GM23248 (cell line): ENCODE measurements around the gene RHOT2. TPM values are rescaled to one million over a fixed set of nuclear protein-coding genes. Genes with fewer than 3 reads are reported as not detected.

Source experiments
- DNase-seq: peaks from one replicate; pipeline ENCODE4 v3.0.0-alpha.2; 2015
- H2AFZ ChIP-seq: fragments of 200-600 bp; sonication (generic); 2 replicates; pipeline ENCODE4 v1.6.1; 2016; ENCODE audit warnings: antibody characterized with exemption
- H3F3A ChIP-seq: fragments of 200-600 bp; sonication (generic); 2 replicates; pipeline ENCODE4 v1.6.1; 2016; ENCODE audit warnings: mild to moderate bottlenecking, antibody characterized with exemption, mixed run types; ENCODE audit not compliant: insufficient read depth
- H3K27ac ChIP-seq: fragments of 200-600 bp; sonication (generic); 2 replicates; pipeline ENCODE4 v1.5.1; 2016; ENCODE audit warnings: mild to moderate bottlenecking
- H3K27me3 ChIP-seq: fragments of 200-600 bp; sonication (generic); replicated peaks from 2 replicates; pipeline ENCODE4 v1.6.1; 2016; ENCODE audit warnings: mild to moderate bottlenecking; ENCODE audit not compliant: insufficient read depth
- H3K36me3 ChIP-seq: fragments of 200-600 bp; sonication (generic); 2 replicates; pipeline ENCODE4 v1.6.1; 2016; ENCODE audit warnings: low read depth, mild to moderate bottlenecking
- H3K4me1 ChIP-seq: fragments of 200-600 bp; sonication (generic); 2 replicates; pipeline ENCODE4 v1.6.1; 2016; ENCODE audit warnings: mild to moderate bottlenecking; ENCODE audit not compliant: insufficient read depth
- H3K4me2 ChIP-seq: fragments of 200-600 bp; sonication (generic); one replicate; pipeline ENCODE4 v1.6.1; 2016; ENCODE audit warnings: mild to moderate bottlenecking; ENCODE audit not compliant: unreplicated experiment
- H3K4me3 ChIP-seq: fragments of 200-600 bp; sonication (generic); 2 replicates; pipeline ENCODE4 v1.5.1; 2016; ENCODE audit warnings: mild to moderate bottlenecking
- H3K79me2 ChIP-seq: fragments of 200-600 bp; sonication (generic); 2 replicates; pipeline ENCODE4 v1.6.1; 2016; ENCODE audit warnings: mild to moderate bottlenecking; ENCODE audit not compliant: insufficient read depth
- H3K9ac ChIP-seq: fragments of 200-600 bp; sonication (generic); 2 replicates; pipeline ENCODE4 v1.6.1; 2016; ENCODE audit warnings: mild to moderate bottlenecking
- H3K9me2 ChIP-seq: fragments of 200-600 bp; sonication (generic); 2 replicates; pipeline ENCODE4 v1.6.1; 2016; ENCODE audit warnings: mixed run types, mild to moderate bottlenecking, moderate library complexity; ENCODE audit not compliant: insufficient read depth
- H3K9me3 ChIP-seq: fragments of 200-600 bp; sonication (generic); one replicate; pipeline ENCODE4 v1.6.1; 2017; ENCODE audit warnings: low read depth
- H4K20me1 ChIP-seq: fragments of 200-600 bp; sonication (generic); 2 replicates; pipeline ENCODE4 v1.6.0; 2016; ENCODE audit not compliant: insufficient read depth
- EZH2 ChIP-seq: fragments of 200-600 bp; sonication (generic); IDR thresholded peaks from 2 replicates; pipeline ENCODE4 v1.6.1; 2018; ENCODE audit warnings: antibody characterized with exemption, mild to moderate bottlenecking; ENCODE audit not compliant: insufficient read depth, poor library complexity, severe bottlenecking
- EZH2phosphoT487 ChIP-seq: fragments of 200-600 bp; sonication (generic); IDR thresholded peaks from 2 replicates; pipeline ENCODE4 v1.6.1; 2018; ENCODE audit warnings: antibody characterized with exemption, moderate library complexity, mild to moderate bottlenecking, low read depth; ENCODE audit not compliant: insufficient read depth
- WGBS, 2 experiments: methylation state at CpG; one replicate each; pipeline ENCODE4 v1.1.6; 2015 to 2017; ENCODE audit warnings: low lambda C conversion rate in 2 of 2, low coverage in 1 of 2; ENCODE audit errors: missing lambda C conversion rate in 2 of 2; 5-methylcytosine and 5-hydroxymethylcytosine counted together
- in situ Hi-C: fragments of 300-500 bp; cut with MboI; formaldehyde crosslinking; loops from 2 replicates; pipeline ENCODE4 v1.15.0; 2020
- polyA plus RNA-seq: library from polyadenylated mRNA; unstranded; fragments of >200 nt; fragmentation: Nextera tagmentation; extraction: Ambion mirVana; gene quantifications from 2 replicates; pipeline ENCODE4 v1.2.1, GENCODE V29; 2016
- total RNA-seq: library from RNA; depleted of rRNA; stranded (reverse); fragments of >200 nt; shearing (Covaris generic); gene quantifications from 2 replicates; pipeline ENCODE4 v1.2.3, GENCODE V29; 2014; rRNA removed

RHOT2 gene
- total and polyA plus RNA-seq, 2 experiments from 2014 or later, result 65.9 to 70.0 TPM

DNA sequence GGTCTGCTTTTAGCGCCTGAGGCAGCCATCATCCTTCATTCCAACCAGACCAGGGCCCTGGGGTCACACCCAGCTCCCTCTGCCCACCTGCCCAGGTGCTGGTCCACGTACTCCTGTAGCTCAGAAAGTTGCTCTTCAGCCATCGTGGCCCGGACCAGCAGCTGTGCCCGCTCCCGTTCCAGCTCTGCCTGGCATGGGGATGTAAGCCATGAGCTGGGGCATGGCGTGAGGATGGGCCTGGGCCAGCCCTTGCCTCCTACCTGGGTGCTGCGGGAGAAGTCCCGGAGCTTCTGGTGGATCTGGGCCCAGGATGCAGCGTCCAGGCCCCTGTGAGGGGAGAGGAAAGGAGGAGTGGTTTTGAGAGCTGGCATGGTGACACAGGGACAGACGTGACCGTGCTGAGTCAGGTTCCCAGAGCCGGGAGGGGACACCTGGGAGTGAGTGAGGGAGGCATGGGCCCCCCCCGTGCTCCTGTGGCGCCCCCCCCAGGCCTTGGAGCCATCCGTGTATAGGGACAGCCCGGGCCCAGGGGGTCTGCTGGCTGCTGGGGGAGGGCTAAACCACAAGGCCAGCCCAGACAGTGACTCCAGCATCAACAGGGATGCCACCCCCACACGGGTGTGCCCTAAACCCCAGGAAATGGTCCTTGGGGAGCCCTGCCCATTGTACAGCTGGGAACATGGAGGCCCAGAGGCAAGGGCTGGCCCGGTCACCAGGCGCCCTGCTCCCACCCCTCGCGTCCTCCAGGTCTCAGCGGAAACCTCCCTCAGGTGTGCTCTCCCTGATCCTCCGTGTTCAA lies 55.1 kb downstream of the RHOT2 start:
- Histone ChIP-seq H3K79me2 (no peaks in the 10 kb centered on the region; the same call in 1 of the 2 replicates), H2AFZ (no peak overlapping the region), H4K20me1 (no peaks in the 10 kb centered on the region), H3K4me1 (peaks cover 4% of the 10 kb centered on the region; the same call in 1 of the 2 replicates), H3K36me3 (no peaks in the 10 kb centered on the region), H3K4me3 (no peak overlapping the region), H3K9me3 (no peaks in the 10 kb centered on the region), H3K27me3 (no peaks in the 10 kb centered on the region), H3K9ac (no peak overlapping the region), H3K9me2 (no peaks in the 10 kb centered on the region), H3K27ac (no peak overlapping the region), H3F3A (no peaks in the 10 kb centered on the region), H3K4me2 (no peak overlapping the region)
- TF ChIP-seq EZH2 (no peak), EZH2phosphoT487 (no peak)
- in situ Hi-C loops, result no loop called here
- no peak for DNase-seq
- 81 to 85% methylated on average over 24 of the region's 24 CpGs for WGBS, 2 experiments

DNA sequence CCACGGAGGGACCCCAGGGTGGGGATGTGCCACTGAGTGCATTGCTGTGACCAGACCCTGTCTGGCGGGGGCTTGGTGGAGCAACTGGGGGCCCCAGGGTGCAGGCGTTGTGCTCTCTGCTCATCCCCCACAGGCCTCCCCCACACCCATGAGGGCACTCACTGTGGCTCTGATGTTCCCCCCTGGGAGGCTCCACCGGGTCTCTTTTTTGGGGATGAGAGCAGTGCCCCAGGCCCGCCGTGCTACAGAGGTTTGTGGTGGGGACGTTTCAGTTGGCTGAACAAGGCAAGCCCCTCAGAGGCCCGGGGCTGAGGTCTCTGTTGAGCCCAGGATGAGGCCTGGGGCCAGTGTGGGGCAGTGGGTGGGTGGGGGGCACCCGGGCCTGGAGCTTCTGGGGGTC lies 55.8 kb downstream of the RHOT2 start:
- no peaks in the 10 kb centered on the region for H3K27me3 ChIP-seq
- H3K9me2 ChIP-seq, result no peaks in the 10 kb centered on the region
- 55 to 79% methylated on average over 7 to 9 of the region's 9 CpGs for WGBS, 2 experiments
- no peak for DNase-seq
- H3K27ac ChIP-seq, result no peak overlapping the region
- peaks cover 4% of the 10 kb centered on the region; the same call in 1 of the 2 replicates for H3K4me1 ChIP-seq
- no peaks in the 10 kb centered on the region for H3F3A ChIP-seq
- no peak overlapping the region for H3K9ac ChIP-seq
- H3K4me2 ChIP-seq, result no peak overlapping the region
- H3K79me2 ChIP-seq, result no peaks in the 10 kb centered on the region; the same call in 1 of the 2 replicates
- in situ Hi-C loops, result no loop called here
- H3K9me3 ChIP-seq, result no peaks in the 10 kb centered on the region
- no peaks in the 10 kb centered on the region for H4K20me1 ChIP-seq
- no peak overlapping the region for H3K4me3 ChIP-seq
- H2AFZ ChIP-seq, result no peak overlapping the region
- H3K36me3 ChIP-seq, result no peaks in the 10 kb centered on the region
- TF ChIP-seq EZH2 (no peak), EZH2phosphoT487 (no peak)

Other genes starting within 250 kb of the RHOT2 start
- 27.8 and 33.5 TPM in 2 replicates for gene RAB11FIP3, start 242.5 kb upstream of the RHOT2 start, total RNA-seq
- gene RAB11FIP3, start 242.5 kb upstream of the RHOT2 start, polyA plus RNA-seq, result 0.46 and 1.2 TPM in 2 replicates
- 68.0 and 69.4 TPM in 2 replicates for gene CAPN15, start 140.4 kb upstream of the RHOT2 start, total RNA-seq
- 5.4 and 5.7 TPM in 2 replicates for gene CAPN15, start 140.4 kb upstream of the RHOT2 start, polyA plus RNA-seq
- not detected in 2 replicates for gene PRR35, start 107.7 kb upstream of the RHOT2 start, total RNA-seq
- gene PRR35, start 107.7 kb upstream of the RHOT2 start, polyA plus RNA-seq, result not detected in 2 replicates
- gene NHLRC4, start 101.1 kb upstream of the RHOT2 start, total RNA-seq, result 0.11 and 0.13 TPM in 2 replicates
- 0.20 TPM in 1 of 2 replicates, not detected in the other for gene NHLRC4, start 101.1 kb upstream of the RHOT2 start, polyA plus RNA-seq
- 35.0 and 43.5 TPM in 2 replicates for gene PIGQ, start 98.2 kb upstream of the RHOT2 start, total RNA-seq
- 31.6 and 33.9 TPM in 2 replicates for gene PIGQ, start 98.2 kb upstream of the RHOT2 start, polyA plus RNA-seq
- gene RAB40C, start 78.1 kb upstream of the RHOT2 start, total RNA-seq, result 18.8 and 28.3 TPM in 2 replicates
- 9.5 TPM in 2 replicates for gene RAB40C, start 78.1 kb upstream of the RHOT2 start, polyA plus RNA-seq
- gene WFIKKN1, start 37.1 kb upstream of the RHOT2 start, total RNA-seq, result not detected in 2 replicates
- gene WFIKKN1, start 37.1 kb upstream of the RHOT2 start, polyA plus RNA-seq, result not detected in 2 replicates
- 150 and 218 TPM in 2 replicates for gene METTL26, start 31.8 kb upstream of the RHOT2 start, total RNA-seq
- gene METTL26, start 31.8 kb upstream of the RHOT2 start, polyA plus RNA-seq, result 151 and 155 TPM in 2 replicates
- 29.3 and 30.4 TPM in 2 replicates for gene MCRIP2, start 26.3 kb upstream of the RHOT2 start, total RNA-seq
- gene MCRIP2, start 26.3 kb upstream of the RHOT2 start, polyA plus RNA-seq, result 22.4 and 22.6 TPM in 2 replicates
- 16.5 and 24.7 TPM in 2 replicates for gene WDR90, start 18.8 kb upstream of the RHOT2 start, total RNA-seq
- gene WDR90, start 18.8 kb upstream of the RHOT2 start, polyA plus RNA-seq, result 4.7 and 8.2 TPM in 2 replicates
- gene RHBDL1, start 7.5 kb downstream of the RHOT2 start, total RNA-seq, result 0.89 and 2.1 TPM in 2 replicates
- gene RHBDL1, start 7.5 kb downstream of the RHOT2 start, polyA plus RNA-seq, result 0.90 and 1.5 TPM in 2 replicates
- gene STUB1, start 12.3 kb downstream of the RHOT2 start, total RNA-seq, result 183 and 201 TPM in 2 replicates
- 207 and 216 TPM in 2 replicates for gene STUB1, start 12.3 kb downstream of the RHOT2 start, polyA plus RNA-seq
- 88.8 and 96.3 TPM in 2 replicates for gene JMJD8, start 16.2 kb downstream of the RHOT2 start, total RNA-seq
- 87.9 and 91.6 TPM in 2 replicates for gene JMJD8, start 16.2 kb downstream of the RHOT2 start, polyA plus RNA-seq
- gene WDR24, start 22.3 kb downstream of the RHOT2 start, total RNA-seq, result 1.3 and 3.4 TPM in 2 replicates
- 13.1 and 13.7 TPM in 2 replicates for gene WDR24, start 22.3 kb downstream of the RHOT2 start, polyA plus RNA-seq
- 0.54 TPM in 1 of 2 replicates, not detected in the other for gene FBXL16, start 37.7 kb downstream of the RHOT2 start, total RNA-seq
- 0.16 and 0.29 TPM in 2 replicates for gene FBXL16, start 37.7 kb downstream of the RHOT2 start, polyA plus RNA-seq
- gene METRN, start 47.0 kb downstream of the RHOT2 start, total RNA-seq, result 90.7 and 98.1 TPM in 2 replicates
- 21.6 and 26.0 TPM in 2 replicates for gene METRN, start 47.0 kb downstream of the RHOT2 start, polyA plus RNA-seq
- gene ANTKMT, start 53.0 kb downstream of the RHOT2 start, total RNA-seq, result 20.4 and 34.8 TPM in 2 replicates
- 33.3 and 33.5 TPM in 2 replicates for gene ANTKMT, start 53.0 kb downstream of the RHOT2 start, polyA plus RNA-seq
- 1.0 and 9.5 TPM in 2 replicates for gene CCDC78, start 58.3 kb downstream of the RHOT2 start, total RNA-seq
- 0.78 and 1.1 TPM in 2 replicates for gene CCDC78, start 58.3 kb downstream of the RHOT2 start, polyA plus RNA-seq
- 5.8 and 7.8 TPM in 2 replicates for gene HAGHL, start 59.0 kb downstream of the RHOT2 start, total RNA-seq
- gene HAGHL, start 59.0 kb downstream of the RHOT2 start, polyA plus RNA-seq, result 10.8 and 64.8 TPM in 2 replicates
- gene CIAO3, start 72.9 kb downstream of the RHOT2 start, total RNA-seq, result 24.0 and 37.5 TPM in 2 replicates
- 24.5 and 27.8 TPM in 2 replicates for gene CIAO3, start 72.9 kb downstream of the RHOT2 start, polyA plus RNA-seq
- gene MSLN, start 92.6 kb downstream of the RHOT2 start, total RNA-seq, result not detected in 2 replicates
- gene MSLN, start 92.6 kb downstream of the RHOT2 start, polyA plus RNA-seq, result not detected in 2 replicates
- gene RPUSD1, start 120.2 kb downstream of the RHOT2 start, total RNA-seq, result 44.6 and 54.3 TPM in 2 replicates
- 15.4 and 19.1 TPM in 2 replicates for gene RPUSD1, start 120.2 kb downstream of the RHOT2 start, polyA plus RNA-seq
- gene CHTF18, start 120.5 kb downstream of the RHOT2 start, total RNA-seq, result 9.1 and 13.1 TPM in 2 replicates
- 8.0 and 8.8 TPM in 2 replicates for gene CHTF18, start 120.5 kb downstream of the RHOT2 start, polyA plus RNA-seq
- not detected in 2 replicates for gene GNG13, start 132.6 kb downstream of the RHOT2 start, total RNA-seq
- not detected in 2 replicates for gene GNG13, start 132.6 kb downstream of the RHOT2 start, polyA plus RNA-seq